Peyer's patch (tissue), 4 donors: ENCODE results near the gene TMEM87B. TPM values are rescaled to one million over a fixed set of nuclear protein-coding genes. Genes with fewer than 3 reads are reported as not detected.
"Not testable (repeated sequence)": the region's sequence is repeated elsewhere in the genome, so short reads cannot be mapped to it uniquely, and the experiment has no call there.

Experiments
- DNase-seq, 3 donors: peaks; one replicate each; pipeline ENCODE4 v3.0.0-alpha.2; 2017 to 2019
- H3K27ac ChIP-seq, 4 donors: fragments of 200-600 bp; sonication (generic); one replicate each; pipeline ENCODE4 v1.5.1; 2016 to 2019
- H3K27me3 ChIP-seq, 2 donors: fragments of 200-600 bp; sonication (generic); one replicate each; pipeline ENCODE4 v1.5.1; 2019
- H3K36me3 ChIP-seq, 3 donors: fragments of 200-600 bp; sonication (generic); one replicate each; pipeline ENCODE4 v1.5.1; 2016 to 2019
- H3K4me1 ChIP-seq, 4 donors: fragments of 200-600 bp; sonication (generic); one replicate each; pipeline ENCODE4 v1.5.1; 2016 to 2019
- H3K4me3 ChIP-seq, 4 donors: fragments of 200-600 bp; sonication (generic); 1 replicate in 3 of 4; 2 replicates in 1 of 4; pipeline ENCODE4 v1.5.1; 2016 to 2019; ENCODE audit warnings: mild to moderate bottlenecking in 1 of 4
- H3K9me3 ChIP-seq, 4 donors: fragments of 200-600 bp; sonication (generic); one replicate each; pipeline ENCODE4 v1.5.1; 2016 to 2019; ENCODE audit warnings: mild to moderate bottlenecking in 1 of 4
- CTCF ChIP-seq, 6 experiments: fragments of 450-650 bp in 4 of 6; fragments of 200-600 bp in 2 of 6; sonication (generic) in 1 of 6; IDR thresholded peaks; one replicate each; pipeline ENCODE4 v1.5.1; 2017 to 2019; ENCODE audit warnings: antibody characterized with exemption in 6 of 6, mild to moderate bottlenecking in 3 of 6, moderate library complexity in 1 of 6
- POLR2A ChIP-seq, 2 donors: fragments of 450-650 bp; IDR thresholded peaks; one replicate each; pipeline ENCODE4 v1.5.1; 2017; ENCODE audit warnings: antibody characterized with exemption in 2 of 2, mild to moderate bottlenecking in 2 of 2, moderate library complexity in 2 of 2
- total RNA-seq, 4 donors: library from RNA; depleted of rRNA; stranded (reverse); fragments of >200 nt; gene quantifications; one replicate each; pipeline ENCODE4 v1.1.0, GENCODE V29; 2016

Gene TMEM87B
- total RNA-seq, 4 donors from 2014 or later, result 22.3 to 85.6 (median 48.6) TPM

GRCh38 chr2:112061299-112061698 is 6.2 kb downstream of the TMEM87B start:
- TF ChIP-seq CTCF (IDR thresholded peaks at IDR 0.05) (no peak), POLR2A (IDR thresholded peaks at IDR 0.05) (no peak)
- H3K4me1 ChIP-seq, result peaks cover 0 to 33% (median 5%) of the 10 kb centered on the region in 4 donors
- DNase-seq, result no peak
- H3K36me3 ChIP-seq, result peaks cover 0 to 49% (median 0%) of the 10 kb centered on the region in 3 donors
- H3K9me3 ChIP-seq, result no peaks in the 10 kb centered on the region
- H3K27ac ChIP-seq, result no peak overlapping the region
- H3K27me3 ChIP-seq, result no peaks in the 10 kb centered on the region
- H3K4me3 ChIP-seq, result no peak overlapping the region

DNA sequence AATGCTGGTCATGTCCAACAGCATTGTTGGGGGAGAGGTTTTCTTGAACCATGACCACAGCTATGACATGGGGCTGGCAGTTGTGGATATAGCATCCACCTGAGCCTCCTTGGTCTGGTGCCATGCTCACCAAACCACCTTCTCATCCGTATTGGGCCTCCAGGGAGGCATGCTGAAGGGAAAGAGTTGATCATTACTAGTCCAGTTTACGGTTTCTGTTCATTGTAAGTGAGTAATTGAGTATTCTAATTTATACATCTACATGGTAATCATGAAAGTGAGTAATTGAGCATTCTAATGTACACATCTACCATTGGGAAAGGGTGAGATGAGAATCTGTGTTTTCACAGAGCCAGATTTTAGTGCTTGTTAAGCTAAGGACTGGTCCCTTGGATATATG is 6.8 kb downstream of the TMEM87B start:
- no peaks in the 10 kb centered on the region for H3K27me3 ChIP-seq
- peaks cover 0 to 28% (median 2%) of the 10 kb centered on the region in 4 donors for H3K4me1 ChIP-seq
- H3K4me3 ChIP-seq, result no peak overlapping the region
- no peak for DNase-seq
- H3K36me3 ChIP-seq, result peaks cover 0 to 54% (median 0%) of the 10 kb centered on the region in 3 donors
- no peak for TF ChIP-seq POLR2A (IDR thresholded peaks at IDR 0.05)
- TF ChIP-seq CTCF (IDR thresholded peaks at IDR 0.05), result no peak
- no peaks in the 10 kb centered on the region for H3K9me3 ChIP-seq
- no peak overlapping the region for H3K27ac ChIP-seq

DNA sequence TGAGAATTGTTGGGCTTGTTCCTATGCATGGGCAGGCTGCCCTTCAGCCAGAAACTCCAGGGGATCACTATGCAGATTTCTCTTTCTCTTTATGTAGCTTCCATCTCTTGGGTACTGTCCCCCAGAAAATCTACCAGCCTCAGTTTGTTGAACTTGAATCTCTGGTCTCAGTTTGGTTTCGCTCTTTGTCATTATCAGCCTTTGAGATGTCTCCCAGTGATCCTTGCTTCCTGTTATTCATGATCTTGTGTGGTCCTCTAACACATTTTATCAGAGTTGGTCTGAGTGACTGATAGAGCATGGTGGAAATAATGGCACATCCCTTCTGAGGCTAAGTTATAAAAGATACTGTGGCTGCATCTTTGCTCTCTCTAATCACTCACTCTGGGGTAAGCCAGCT is 7.8 kb downstream of the TMEM87B start:
- Histone ChIP-seq H3K4me3 (no peak overlapping the region), H3K36me3 (peaks cover 0 to 65% (median 0%) of the 10 kb centered on the region in 3 donors), H3K27me3 (no peaks in the 10 kb centered on the region), H3K9me3 (no peaks in the 10 kb centered on the region), H3K27ac (no peak overlapping the region), H3K4me1 (peaks cover 0 to 18% (median 0%) of the 10 kb centered on the region in 4 donors)
- TF ChIP-seq POLR2A (IDR thresholded peaks at IDR 0.05) (no peak), CTCF (IDR thresholded peaks at IDR 0.05) (no peak)
- DNase-seq, result no peak

GRCh38 chr2:112065486-112065885 is 10.4 kb downstream of the TMEM87B start:
- Histone ChIP-seq H3K36me3 (peaks cover 0 to 82% (median 0%) of the 10 kb centered on the region in 3 donors), H3K4me1 (no peaks in the 10 kb centered on the region), H3K27me3 (no peaks in the 10 kb centered on the region), H3K4me3 (no peak overlapping the region), H3K9me3 (no peaks in the 10 kb centered on the region), H3K27ac (no peak overlapping the region)
- no peak for DNase-seq
- TF ChIP-seq CTCF (IDR thresholded peaks at IDR 0.05) (no peak), POLR2A (IDR thresholded peaks at IDR 0.05) (no peak)

DNA sequence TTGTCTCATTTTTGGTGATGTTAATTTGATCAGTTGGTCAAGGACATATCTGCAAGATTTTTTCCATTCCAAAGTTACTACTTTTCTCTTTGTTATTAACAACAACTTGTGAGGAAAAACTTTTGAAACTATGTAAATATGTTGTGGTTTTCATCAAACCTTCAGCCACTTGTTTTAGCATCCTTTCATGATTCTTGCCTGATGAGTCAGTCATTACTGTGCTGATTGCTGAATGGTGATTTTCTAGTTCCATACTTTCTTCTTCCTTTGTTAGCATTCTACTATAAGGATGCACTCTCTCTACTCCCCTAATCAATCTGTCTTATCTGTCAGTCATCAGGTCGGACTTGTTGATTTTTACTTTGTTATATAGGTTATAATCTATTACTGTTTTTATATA is 10.9 kb downstream of the TMEM87B start:
- H3K36me3 ChIP-seq, result peaks cover 0 to 85% (median 0%) of the 10 kb centered on the region in 3 donors
- H3K4me3 ChIP-seq, result no peak overlapping the region
- no peak for TF ChIP-seq POLR2A (IDR thresholded peaks at IDR 0.05)
- no peak for TF ChIP-seq CTCF (IDR thresholded peaks at IDR 0.05)
- no peaks in the 10 kb centered on the region for H3K4me1 ChIP-seq
- no peak overlapping the region for H3K27ac ChIP-seq
- no peaks in the 10 kb centered on the region for H3K9me3 ChIP-seq
- no peaks in the 10 kb centered on the region for H3K27me3 ChIP-seq
- DNase-seq, result no peak

- H3K4me1 ChIP-seq, H3K4me3 ChIP-seq, H3K27me3 ChIP-seq, DNase-seq, H3K27ac ChIP-seq, H3K9me3 ChIP-seq: not testable (repeated sequence)
- H3K36me3 ChIP-seq, result peaks cover 0 to 76% (median 0%) of the 10 kb centered on the region in 3 donors
These were observed 14.7 kb downstream of the TMEM87B start for GRCh38 chr2:112069794-112070193.
